Naive thymus-derived CD4-positive, alpha-beta T cell (primary cell): ENCODE results near the gene TDRD15. TPM values are rescaled to one million over a fixed set of nuclear protein-coding genes. Genes with fewer than 3 reads are reported as not detected.

ENCODE experiments used
- ATAC-seq: fragments of 150-1000 bp; cut with Tn5 transposase; 2 replicates; pipeline ENCODE4 v1.10.0; 2021; ENCODE audit warnings: mild to moderate bottlenecking, moderate library complexity
- CTCF ChIA-PET: fragments of 350-600 bp; sonication (Branson Sonifier 250); formaldehyde crosslinking; loops from one replicate; lab custom pipeline; 2021; ENCODE audit warnings: antibody characterized with exemption; lab: Charles Lee
- POLR2A ChIA-PET: fragments of 350-600 bp; sonication (Branson Sonifier 250); formaldehyde crosslinking; loops from one replicate; lab custom pipeline; 2021; ENCODE audit warnings: antibody characterized with exemption, inconsistent platforms; lab: Charles Lee
- DNase-seq, 9 donors: peaks; one replicate each; pipeline versions ENCODE4 v3.0.0 to v3.0.0-alpha.2; 2020 to 2022; ENCODE audit warnings: mixed read lengths in 1 of 9
- H3K27ac ChIP-seq: one replicate; pipeline ENCODE4 v1.7.0; 2013; ENCODE audit warnings: mild to moderate bottlenecking, low read depth, low read length, moderate library complexity
- H3K27me3 ChIP-seq, 2 donors: one replicate each; pipeline ENCODE4 v1.7.0; 2013; ENCODE audit warnings: low read length in 2 of 2, mild to moderate bottlenecking in 2 of 2, moderate library complexity in 2 of 2; ENCODE audit not compliant: control insufficient read depth in 2 of 2, insufficient read depth in 2 of 2
- H3K36me3 ChIP-seq, 3 experiments: 1 replicate in 2 of 3; 2 replicates in 1 of 3; pipeline ENCODE4 v1.7.0; 2013; ENCODE audit warnings: low read length in 3 of 3, mild to moderate bottlenecking in 3 of 3, moderate library complexity in 1 of 3; ENCODE audit not compliant: insufficient read depth in 3 of 3, control insufficient read depth in 2 of 3
- H3K4me1 ChIP-seq, 2 donors: one replicate each; pipeline ENCODE4 v1.7.0; 2013; ENCODE audit warnings: low read length in 2 of 2, mild to moderate bottlenecking in 2 of 2, moderate library complexity in 1 of 2; ENCODE audit not compliant: control insufficient read depth in 2 of 2, insufficient read depth in 2 of 2
- H3K4me3 ChIP-seq: 2 replicates; pipeline ENCODE4 v1.7.0; 2013; ENCODE audit warnings: mild to moderate bottlenecking, low read length
- H3K9me3 ChIP-seq, 3 experiments: 1 replicate in 2 of 3; 2 replicates in 1 of 3; pipeline ENCODE4 v1.7.0; 2013; ENCODE audit warnings: low read length in 3 of 3; ENCODE audit not compliant: control insufficient read depth in 2 of 3
- H3K27ac Mint-ChIP-seq, 9 donors: one replicate each; pipeline ENCODE4 v1.8.0; 2020 to 2022; ENCODE audit warnings: mixed read lengths in 9 of 9, mild to moderate bottlenecking in 8 of 9, moderate library complexity in 5 of 9, inconsistent platforms in 2 of 9
- H3K27me3 Mint-ChIP-seq, 5 donors: one replicate each; pipeline ENCODE4 v1.8.0; 2021 to 2022; ENCODE audit warnings: mixed read lengths in 5 of 5, mild to moderate bottlenecking in 1 of 5
- H3K36me3 Mint-ChIP-seq, 5 donors: one replicate each; pipeline ENCODE4 v1.8.0; 2020 to 2022; ENCODE audit warnings: mixed read lengths in 5 of 5, mild to moderate bottlenecking in 3 of 5, inconsistent platforms in 1 of 5
- H3K4me1 Mint-ChIP-seq, 7 donors: one replicate each; pipeline ENCODE4 v1.8.0; 2020 to 2022; ENCODE audit warnings: mixed read lengths in 7 of 7, mild to moderate bottlenecking in 3 of 7, inconsistent platforms in 1 of 7
- H3K4me3 Mint-ChIP-seq, 10 donors: one replicate each; pipeline ENCODE4 v1.8.0; 2020 to 2022; ENCODE audit warnings: mild to moderate bottlenecking in 10 of 10, mixed read lengths in 10 of 10, moderate library complexity in 6 of 10, inconsistent platforms in 2 of 10
- H3K9me3 Mint-ChIP-seq, 11 donors: one replicate each; pipeline ENCODE4 v1.8.0; 2020 to 2022; ENCODE audit warnings: mixed read lengths in 11 of 11, mild to moderate bottlenecking in 4 of 11, inconsistent platforms in 1 of 11, moderate library complexity in 1 of 11
- intact Hi-C, 2 donors: fragments of 100-400 bp; cut with micrococcal nuclease; formaldehyde crosslinking; loops; one replicate each; pipeline ENCODE4 v1.15.1; 2023
- polyA plus RNA-seq, 2 donors: library from polyadenylated mRNA; unstranded; fragments of 300-500 nt; fragmentation: Illumina TruSeq; gene quantifications; one replicate each; pipeline ENCODE4 v1.2.3, GENCODE V29; 2021
- total RNA-seq, 6 experiments: library from RNA in 5 of 6; stranded (reverse) in 5 of 6; gene quantifications; 1 replicate in 5 of 6; 2 replicates in 1 of 6; pipeline ENCODE4 v1.2.3 and lab custom pipeline; 2021 to 2026

Gene TDRD15
- total and polyA plus RNA-seq, 7 experiments from 2014 or later: not detected

- Mint-ChIP-seq H3K4me1 (no peaks in the 10 kb centered on the region), H3K27me3 (peaks cover 0 to 3% (median 0%) of the 10 kb centered on the region in 5 donors), H3K27ac (no peak overlapping the region), H3K36me3 (no peaks in the 10 kb centered on the region), H3K9me3 (peaks cover 0 to 2% (median 0%) of the 10 kb centered on the region in 11 donors), H3K4me3 (no peak overlapping the region)
- Histone ChIP-seq H3K4me3 (no peak overlapping the region), H3K9me3 (no peaks in the 10 kb centered on the region), H3K36me3 (no peaks in the 10 kb centered on the region), H3K27ac (no peak overlapping the region), H3K27me3 (no peaks in the 10 kb centered on the region), H3K4me1 (no peaks in the 10 kb centered on the region)
- POLR2A ChIA-PET: no interaction called here
- no peak for DNase-seq
- intact Hi-C loops: no loop called here
- CTCF ChIA-PET: no interaction called here
- no peak for ATAC-seq
Observed at GRCh38 chr2:21103274-21103891, 20.4 kb upstream of the TDRD15 start.

GRCh38 chr2:21104030-21104660, 19.6 kb upstream of the TDRD15 start:
- H3K27ac Mint-ChIP-seq: no peak overlapping the region
- H3K4me3 ChIP-seq: no peak overlapping the region
- ATAC-seq: no peak
- POLR2A ChIA-PET: no interaction called here
- no peak for DNase-seq
- H3K27me3 Mint-ChIP-seq: peaks cover 0 to 3% (median 0%) of the 10 kb centered on the region in 5 donors
- H3K27ac ChIP-seq: no peak overlapping the region
- no peak overlapping the region for H3K4me3 Mint-ChIP-seq
- intact Hi-C loops: no loop called here
- H3K27me3 ChIP-seq: no peaks in the 10 kb centered on the region
- H3K4me1 ChIP-seq: no peaks in the 10 kb centered on the region
- H3K9me3 ChIP-seq: no peaks in the 10 kb centered on the region
- H3K9me3 Mint-ChIP-seq: peaks cover 0 to 2% (median 0%) of the 10 kb centered on the region in 11 donors
- H3K36me3 Mint-ChIP-seq: no peaks in the 10 kb centered on the region
- CTCF ChIA-PET: no interaction called here
- H3K36me3 ChIP-seq: no peaks in the 10 kb centered on the region
- no peaks in the 10 kb centered on the region for H3K4me1 Mint-ChIP-seq

GRCh38 chr2:21111012-21111411, 12.8 kb upstream of the TDRD15 start:
- no peaks in the 10 kb centered on the region for H3K4me1 ChIP-seq
- no peaks in the 10 kb centered on the region for H3K27me3 ChIP-seq
- POLR2A ChIA-PET: no interaction called here
- CTCF ChIA-PET: no interaction called here
- DNase-seq (no peak), ATAC-seq (no peak)
- H3K9me3 Mint-ChIP-seq: no peaks in the 10 kb centered on the region
- no peak overlapping the region for H3K27ac Mint-ChIP-seq
- H3K27me3 Mint-ChIP-seq: peaks cover 5 to 23% (median 14%) of the 10 kb centered on the region in 5 donors
- H3K4me1 Mint-ChIP-seq: no peaks in the 10 kb centered on the region
- no peak overlapping the region for H3K4me3 Mint-ChIP-seq
- no peaks in the 10 kb centered on the region for H3K36me3 ChIP-seq
- H3K36me3 Mint-ChIP-seq: no peaks in the 10 kb centered on the region
- H3K27ac ChIP-seq: no peak overlapping the region
- H3K4me3 ChIP-seq: no peak overlapping the region
- no peaks in the 10 kb centered on the region for H3K9me3 ChIP-seq
- intact Hi-C loops: no loop called here

- no peak overlapping the region for H3K27ac ChIP-seq
- H3K4me3 Mint-ChIP-seq: no peak overlapping the region
- intact Hi-C loops: loop anchor here (1.0 kb wide), 2 partner anchors 74 to 456 kb away; no protein-coding TSS in a partner anchor
- H3K9me3 Mint-ChIP-seq: peaks cover 0 to 1% (median 0%) of the 10 kb centered on the region in 11 donors
- H3K4me3 ChIP-seq: no peak overlapping the region
- CTCF ChIA-PET: interaction anchor here (0.6 kb wide), 1 partner anchor 72 kb away, joined by 3 read pairs; no protein-coding TSS in a partner anchor
- no peaks in the 10 kb centered on the region for H3K9me3 ChIP-seq
- no peak overlapping the region for H3K27ac Mint-ChIP-seq
- ATAC-seq (no peak), DNase-seq (no peak)
- no peaks in the 10 kb centered on the region for H3K36me3 Mint-ChIP-seq
- H3K27me3 ChIP-seq: no peaks in the 10 kb centered on the region
- H3K27me3 Mint-ChIP-seq: peaks cover 3 to 30% (median 14%) of the 10 kb centered on the region in 5 donors
- H3K4me1 Mint-ChIP-seq: no peaks in the 10 kb centered on the region
- H3K4me1 ChIP-seq: no peaks in the 10 kb centered on the region
- H3K36me3 ChIP-seq: no peaks in the 10 kb centered on the region
- POLR2A ChIA-PET: no interaction called here
Observed at GRCh38 chr2:21117688-21118087, 6.1 kb upstream of the TDRD15 start.

- ATAC-seq: no peak
- no peaks in the 10 kb centered on the region for H3K27me3 ChIP-seq
- peak in 1 of 9 donors; percentile 0 for DNase-seq
- Mint-ChIP-seq H3K4me3 (no peak overlapping the region), H3K9me3 (peaks cover 0 to 1% (median 0%) of the 10 kb centered on the region in 11 donors), H3K4me1 (no peaks in the 10 kb centered on the region), H3K27ac (no peak overlapping the region), H3K27me3 (peaks cover 3 to 28% (median 13%) of the 10 kb centered on the region in 5 donors), H3K36me3 (no peaks in the 10 kb centered on the region)
- no peak overlapping the region for H3K27ac ChIP-seq
- ChIA-PET CTCF (interaction anchor here (0.5 kb wide), 1 partner anchor 18 kb away, joined by 4 read pairs; no protein-coding TSS in a partner anchor), POLR2A (no interaction called here)
- no peaks in the 10 kb centered on the region for H3K36me3 ChIP-seq
- no peaks in the 10 kb centered on the region for H3K9me3 ChIP-seq
- H3K4me1 ChIP-seq: no peaks in the 10 kb centered on the region
- intact Hi-C loops: loop anchor here (1.0 kb wide), 2 partner anchors 75 to 457 kb away; no protein-coding TSS in a partner anchor
- H3K4me3 ChIP-seq: no peak overlapping the region
Observed at GRCh38 chr2:21118302-21118920, 5.4 kb upstream of the TDRD15 start.

- no peak for ATAC-seq
Observed at GRCh38 chr2:21131861-21132260, 8.1 kb downstream of the TDRD15 start.

More at GRCh38 chr2:21131861-21132260, 8.1 kb downstream of the TDRD15 start:
- DNase-seq: no peak
- Histone ChIP-seq H3K4me1 (no peaks in the 10 kb centered on the region), H3K36me3 (no peaks in the 10 kb centered on the region), H3K4me3 (no peak overlapping the region), H3K27ac (no peak overlapping the region), H3K9me3 (no peaks in the 10 kb centered on the region), H3K27me3 (no peaks in the 10 kb centered on the region)
- CTCF ChIA-PET: interaction anchor here (0.8 kb wide), 1 partner anchor 12 kb away, joined by 4 read pairs; no protein-coding TSS in a partner anchor
- POLR2A ChIA-PET: no interaction called here
- H3K27me3 Mint-ChIP-seq: peaks cover 0 to 12% (median 5%) of the 10 kb centered on the region in 5 donors
- no peaks in the 10 kb centered on the region for H3K36me3 Mint-ChIP-seq
- H3K4me3 Mint-ChIP-seq: no peak overlapping the region
- intact Hi-C loops: no loop called here
- no peak overlapping the region for H3K27ac Mint-ChIP-seq
- no peaks in the 10 kb centered on the region for H3K9me3 Mint-ChIP-seq
- H3K4me1 Mint-ChIP-seq: no peaks in the 10 kb centered on the region
